SU-DHL-6 (cell line): ENCODE results near the gene SF3B1.

ENCODE experiments used
- CTCF ChIP-seq: fragments of 200-600 bp; sonication (generic); IDR thresholded peaks from one replicate; pipeline ENCODE4 v1.5.1; 2017; ENCODE audit warnings: antibody characterized with exemption, mild to moderate bottlenecking, low read length, moderate library complexity; ENCODE audit not compliant: insufficient read depth, poor library complexity, severe bottlenecking
- EZH2phosphoT487 ChIP-seq: fragments of 200-600 bp; sonication (generic), shearing (Covaris generic); conservative IDR thresholded peaks from 2 replicates; pipeline ENCODE4 v1.6.1; 2018; ENCODE audit warnings: mild to moderate bottlenecking, antibody characterized with exemption, low read length, moderate library complexity, mixed read lengths

DNA sequence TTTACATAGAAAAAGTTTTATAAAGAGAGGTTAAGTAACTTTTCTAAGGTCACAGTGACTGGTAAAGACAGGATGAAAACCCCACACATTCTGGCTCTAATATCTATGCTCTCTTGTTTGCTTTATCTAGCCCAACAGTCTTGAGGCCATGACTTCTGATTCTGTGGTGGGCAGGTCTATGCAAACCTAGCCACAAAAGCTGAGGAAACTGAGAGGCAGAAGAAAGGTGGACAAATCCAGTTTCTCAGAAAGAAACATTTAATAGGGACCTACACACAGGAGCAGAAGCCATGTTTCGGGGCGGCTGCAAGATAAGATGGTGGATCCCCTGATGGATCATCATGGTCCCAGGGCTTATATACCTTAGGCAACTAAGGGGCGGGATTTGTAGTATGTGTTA lies 43.0 kb upstream of the SF3B1 start:
- TF ChIP-seq CTCF (no peak), EZH2phosphoT487 (no peak)
